Chondrocyte (in vitro differentiated cells): ENCODE data around the gene TMEM107. TPM values are rescaled to one million over a fixed set of nuclear protein-coding genes. Genes with fewer than 3 reads are reported as not detected.

ENCODE experiments used
- DNase-seq: peaks from one replicate; pipeline ENCODE4 v3.0.0; 2021; ENCODE audit warnings: mixed read lengths, low spot score
- H3K27ac Mint-ChIP-seq: one replicate; pipeline ENCODE4 v1.8.0; 2021; ENCODE audit warnings: mild to moderate bottlenecking, moderate library complexity, mixed read lengths; ENCODE audit not compliant: unreplicated experiment
- H3K27me3 Mint-ChIP-seq: 2 replicates; pipeline ENCODE4 v1.8.0; 2021; ENCODE audit warnings: low read depth, mixed read lengths
- H3K36me3 Mint-ChIP-seq: 2 replicates; pipeline ENCODE4 v1.8.0; 2021; ENCODE audit warnings: low read depth, mixed read lengths
- H3K4me1 Mint-ChIP-seq: 2 replicates; pipeline ENCODE4 v1.8.0; 2021; ENCODE audit warnings: low read depth, mild to moderate bottlenecking, mixed read lengths
- H3K4me3 Mint-ChIP-seq: one replicate; pipeline ENCODE4 v1.8.0; 2021; ENCODE audit warnings: mild to moderate bottlenecking, moderate library complexity, mixed read lengths; ENCODE audit not compliant: unreplicated experiment
- H3K9me3 Mint-ChIP-seq: 2 replicates; pipeline ENCODE4 v1.8.0; 2021; ENCODE audit warnings: low read depth, mixed read lengths
- total RNA-seq: library from RNA; stranded (reverse); gene quantifications from 3 replicates; pipeline ENCODE4 v1.2.1, GENCODE V29; 2021
- TF ChIP-seq, protein P1 (sequence below): fragments of 200-600 bp; sonication (generic); IDR thresholded peaks from 2 replicates; pipeline ENCODE4 v1.5.0; 2021; ENCODE audit warnings: antibody characterized with exemption, mild to moderate bottlenecking, moderate library complexity

TMEM107 gene
- total RNA-seq, 1 donor from 2014 or later = 7.8 TPM

GRCh38 chr17:8153031-8153451, 23.1 kb downstream of the TMEM107 start:
- no peak overlapping the region for H3K4me3 Mint-ChIP-seq
- no peak for DNase-seq

GRCh38 chr17:8152112-8152775, 23.9 kb downstream of the TMEM107 start, which contains the start of gene PER1:
Gene PER1, minus strand, starts transcription at chr17:8152404. Its CDS starts 1,698 bp downstream, at chr17:8150706.
- no peaks in the 10 kb centered on the region for H3K27me3 Mint-ChIP-seq
- peaks cover 17% of the 10 kb centered on the region for H3K36me3 Mint-ChIP-seq
- no peaks in the 10 kb centered on the region for H3K9me3 Mint-ChIP-seq
- H3K4me3 Mint-ChIP-seq = no peak within 1 kb of the TSS
- DNase-seq = peak; percentile 99
- TF ChIP-seq, protein P1, sequence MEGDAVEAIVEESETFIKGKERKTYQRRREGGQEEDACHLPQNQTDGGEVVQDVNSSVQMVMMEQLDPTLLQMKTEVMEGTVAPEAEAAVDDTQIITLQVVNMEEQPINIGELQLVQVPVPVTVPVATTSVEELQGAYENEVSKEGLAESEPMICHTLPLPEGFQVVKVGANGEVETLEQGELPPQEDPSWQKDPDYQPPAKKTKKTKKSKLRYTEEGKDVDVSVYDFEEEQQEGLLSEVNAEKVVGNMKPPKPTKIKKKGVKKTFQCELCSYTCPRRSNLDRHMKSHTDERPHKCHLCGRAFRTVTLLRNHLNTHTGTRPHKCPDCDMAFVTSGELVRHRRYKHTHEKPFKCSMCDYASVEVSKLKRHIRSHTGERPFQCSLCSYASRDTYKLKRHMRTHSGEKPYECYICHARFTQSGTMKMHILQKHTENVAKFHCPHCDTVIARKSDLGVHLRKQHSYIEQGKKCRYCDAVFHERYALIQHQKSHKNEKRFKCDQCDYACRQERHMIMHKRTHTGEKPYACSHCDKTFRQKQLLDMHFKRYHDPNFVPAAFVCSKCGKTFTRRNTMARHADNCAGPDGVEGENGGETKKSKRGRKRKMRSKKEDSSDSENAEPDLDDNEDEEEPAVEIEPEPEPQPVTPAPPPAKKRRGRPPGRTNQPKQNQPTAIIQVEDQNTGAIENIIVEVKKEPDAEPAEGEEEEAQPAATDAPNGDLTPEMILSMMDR = no peak
- peaks cover 35% of the 10 kb centered on the region for H3K4me1 Mint-ChIP-seq
- no peak within 1 kb of the TSS for H3K27ac Mint-ChIP-seq

More at GRCh38 chr17:8153031-8153451, 23.1 kb downstream of the TMEM107 start:
- Mint-ChIP-seq H3K27ac (no peak overlapping the region), H3K9me3 (no peaks in the 10 kb centered on the region), H3K4me1 (peaks cover 35% of the 10 kb centered on the region), H3K27me3 (no peaks in the 10 kb centered on the region), H3K36me3 (peaks cover 13% of the 10 kb centered on the region)
- TF ChIP-seq, protein P1 = no peak

- Mint-ChIP-seq H3K27ac (no peak overlapping the region), H3K36me3 (peaks cover 21% of the 10 kb centered on the region), H3K27me3 (no peaks in the 10 kb centered on the region), H3K4me3 (no peak overlapping the region), H3K4me1 (peaks cover 35% of the 10 kb centered on the region), H3K9me3 (no peaks in the 10 kb centered on the region)
- peak; percentile 94 for DNase-seq
- TF ChIP-seq, protein P1 = no peak
These were observed 24.5 kb downstream of the TMEM107 start for GRCh38 chr17:8151641-8152111.

DNA sequence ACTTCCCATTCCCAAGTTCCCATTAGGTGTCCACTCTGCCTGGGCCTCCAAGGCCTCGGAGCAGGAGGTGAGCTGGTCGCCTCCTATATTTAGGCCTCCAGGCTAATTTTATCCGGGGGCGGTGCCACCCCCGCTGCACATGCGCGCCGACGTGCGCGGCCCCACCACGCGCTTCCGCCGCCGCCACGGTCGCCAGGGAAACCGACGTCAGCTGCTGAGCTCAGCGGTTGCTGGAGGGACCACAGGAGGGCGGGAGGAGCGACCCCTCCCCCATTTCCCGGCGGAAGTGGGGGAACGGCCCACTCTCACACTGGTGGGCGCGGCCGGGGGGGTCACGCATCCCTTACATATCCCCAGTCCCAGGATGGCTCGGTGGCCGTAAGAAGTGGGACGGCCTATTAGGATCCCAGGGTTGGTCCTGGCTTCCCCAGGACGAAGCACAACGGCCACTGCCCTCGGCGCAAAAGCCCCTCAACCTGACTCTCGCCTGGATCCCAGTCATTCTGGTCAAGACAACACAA, 25.0 kb downstream of the TMEM107 start:
- TF ChIP-seq, protein P1 = peak; percentile 18
- DNase-seq = peak; percentile 96
- no peaks in the 10 kb centered on the region for H3K27me3 Mint-ChIP-seq
- H3K4me1 Mint-ChIP-seq = peaks cover 35% of the 10 kb centered on the region
- peaks cover 26% of the 10 kb centered on the region for H3K36me3 Mint-ChIP-seq
- no peak overlapping the region for H3K4me3 Mint-ChIP-seq
- H3K27ac Mint-ChIP-seq = no peak overlapping the region
- no peaks in the 10 kb centered on the region for H3K9me3 Mint-ChIP-seq

GRCh38 chr17:8150194-8151119, 25.7 kb downstream of the TMEM107 start:
- Mint-ChIP-seq H3K27me3 (no peaks in the 10 kb centered on the region), H3K27ac (peak overlapping the region; percentile 22), H3K4me3 (peak overlapping the region; percentile 2), H3K36me3 (peaks cover 31% of the 10 kb centered on the region), H3K9me3 (no peaks in the 10 kb centered on the region), H3K4me1 (peaks cover 35% of the 10 kb centered on the region)
- TF ChIP-seq, protein P1 = no peak
- no peak for DNase-seq
